GM19395 (cell line): ENCODE data around the gene NXNL2.

Experiments
- ATAC-seq: cut with Tn5 transposase; IDR thresholded peaks from one replicate; pipeline ENCODE4 v1.9.1; 2021; ENCODE audit warnings: mild to moderate bottlenecking, moderate library complexity; ENCODE audit not compliant: unreplicated experiment

Gene NXNL2

DNA sequence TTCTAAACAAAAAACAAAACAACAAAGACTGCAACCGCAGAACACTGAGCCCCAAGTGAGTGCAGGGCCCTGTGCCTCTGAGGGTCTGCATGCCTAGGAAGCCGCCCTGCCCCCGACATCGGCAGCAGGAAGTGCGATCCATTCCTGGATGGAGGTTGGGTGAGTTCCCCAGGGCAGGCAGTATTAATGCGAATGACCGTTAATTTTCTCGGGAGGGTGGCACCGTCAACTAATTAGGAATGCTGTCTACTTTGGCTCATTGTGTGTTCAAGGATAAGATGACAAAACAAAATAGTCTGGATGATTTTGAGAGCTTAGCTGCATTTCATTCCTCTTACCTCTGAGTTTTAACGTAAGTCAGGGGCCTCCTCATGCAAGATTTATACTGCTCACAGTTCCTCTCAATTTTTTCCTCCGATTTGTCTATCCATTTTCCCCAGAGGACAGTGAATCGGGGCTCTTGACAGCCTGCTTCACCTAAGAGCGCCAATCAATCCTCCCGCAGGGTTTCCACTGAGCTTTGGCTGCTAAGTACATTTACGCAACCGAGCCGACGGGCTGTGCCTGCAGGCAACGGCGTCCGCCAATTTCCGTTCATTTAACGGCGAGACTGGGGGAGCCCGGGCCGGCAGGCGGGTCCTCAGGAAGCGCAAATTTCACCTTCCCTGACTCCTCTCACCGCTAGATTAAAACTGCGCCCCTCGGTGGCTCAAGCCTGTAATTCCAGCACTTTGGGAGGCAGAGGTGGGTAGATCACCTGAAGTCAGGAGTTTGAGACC, 2.9 kb upstream of the NXNL2 start:
- no peak for ATAC-seq

DNA sequence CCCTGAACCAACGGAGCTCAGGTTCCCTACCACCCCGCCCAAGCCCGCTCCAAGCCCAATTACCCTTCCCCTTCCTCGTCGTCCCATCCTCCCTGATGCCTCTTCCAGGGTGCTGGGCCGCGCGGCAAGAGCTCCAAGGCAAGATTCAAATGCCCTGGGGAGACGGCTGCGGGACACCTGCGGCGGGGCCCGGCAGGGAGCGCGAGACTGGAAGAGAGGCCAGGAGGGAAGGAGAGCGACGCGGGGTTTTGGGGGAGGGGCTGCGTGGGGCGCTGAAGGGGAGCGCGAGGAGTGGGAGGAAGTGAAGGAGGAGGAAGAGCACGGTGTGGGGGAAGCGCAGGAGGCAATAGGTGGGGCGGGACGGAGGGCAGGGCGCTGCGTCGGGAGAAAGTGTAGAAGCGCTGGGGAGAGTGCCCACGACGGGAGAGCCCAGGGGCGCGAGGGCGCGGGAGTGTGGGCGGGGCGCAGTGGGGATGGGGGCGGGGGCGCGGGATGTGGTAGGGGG, 975 bp upstream of the NXNL2 start:
- no peak for ATAC-seq

DNA sequence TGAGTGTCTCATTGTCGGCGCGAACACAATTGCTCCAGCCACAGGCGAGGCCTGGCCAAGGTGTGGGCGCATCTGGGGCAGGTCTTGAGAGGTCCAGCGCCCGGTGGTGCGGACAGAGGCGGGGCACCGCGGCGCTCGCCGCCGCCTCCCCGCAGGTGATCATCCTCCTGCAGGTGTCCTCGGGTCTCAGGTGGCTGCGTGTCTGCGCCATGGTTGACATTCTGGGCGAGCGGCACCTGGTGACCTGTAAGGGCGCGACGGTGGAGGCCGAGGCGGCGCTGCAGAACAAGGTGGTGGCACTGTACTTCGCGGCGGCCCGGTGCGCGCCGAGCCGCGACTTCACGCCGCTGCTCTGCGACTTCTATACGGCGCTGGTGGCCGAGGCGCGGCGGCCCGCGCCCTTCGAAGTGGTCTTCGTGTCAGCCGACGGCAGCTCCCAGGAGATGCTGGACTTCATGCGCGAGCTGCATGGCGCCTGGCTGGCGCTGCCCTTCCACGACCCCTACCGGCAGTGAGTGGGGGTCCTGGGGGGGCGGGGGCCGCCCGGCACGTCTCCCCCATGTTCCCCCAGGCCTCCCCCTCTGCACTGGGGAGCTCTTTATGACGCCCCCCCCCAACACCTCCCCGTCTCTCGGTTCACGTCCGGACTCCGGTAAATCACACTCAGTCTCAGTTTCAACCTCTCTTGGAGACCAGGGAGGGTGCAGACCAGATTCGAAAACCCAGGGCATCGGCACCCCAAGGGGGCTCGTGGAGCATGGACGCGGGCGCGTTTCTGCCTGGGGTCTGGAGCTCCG, 446 bp downstream of the NXNL2 start:
- no peak for ATAC-seq

DNA sequence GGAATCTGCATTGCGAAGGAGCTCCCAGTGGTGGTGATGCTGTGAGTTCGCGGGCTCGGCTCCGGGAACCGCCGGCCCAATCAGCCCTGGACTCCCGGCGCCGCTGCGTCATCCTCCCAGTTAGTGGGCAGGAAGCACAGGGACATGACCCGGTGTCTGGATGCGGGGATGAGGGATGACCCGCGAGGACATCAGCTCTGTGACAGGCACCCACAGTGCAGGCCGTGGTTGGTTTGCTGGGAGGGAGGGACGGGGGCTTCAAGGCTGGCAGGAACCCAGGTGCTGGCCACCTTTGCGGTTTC, 996 bp downstream of the NXNL2 start:
- ATAC-seq = no peak

DNA sequence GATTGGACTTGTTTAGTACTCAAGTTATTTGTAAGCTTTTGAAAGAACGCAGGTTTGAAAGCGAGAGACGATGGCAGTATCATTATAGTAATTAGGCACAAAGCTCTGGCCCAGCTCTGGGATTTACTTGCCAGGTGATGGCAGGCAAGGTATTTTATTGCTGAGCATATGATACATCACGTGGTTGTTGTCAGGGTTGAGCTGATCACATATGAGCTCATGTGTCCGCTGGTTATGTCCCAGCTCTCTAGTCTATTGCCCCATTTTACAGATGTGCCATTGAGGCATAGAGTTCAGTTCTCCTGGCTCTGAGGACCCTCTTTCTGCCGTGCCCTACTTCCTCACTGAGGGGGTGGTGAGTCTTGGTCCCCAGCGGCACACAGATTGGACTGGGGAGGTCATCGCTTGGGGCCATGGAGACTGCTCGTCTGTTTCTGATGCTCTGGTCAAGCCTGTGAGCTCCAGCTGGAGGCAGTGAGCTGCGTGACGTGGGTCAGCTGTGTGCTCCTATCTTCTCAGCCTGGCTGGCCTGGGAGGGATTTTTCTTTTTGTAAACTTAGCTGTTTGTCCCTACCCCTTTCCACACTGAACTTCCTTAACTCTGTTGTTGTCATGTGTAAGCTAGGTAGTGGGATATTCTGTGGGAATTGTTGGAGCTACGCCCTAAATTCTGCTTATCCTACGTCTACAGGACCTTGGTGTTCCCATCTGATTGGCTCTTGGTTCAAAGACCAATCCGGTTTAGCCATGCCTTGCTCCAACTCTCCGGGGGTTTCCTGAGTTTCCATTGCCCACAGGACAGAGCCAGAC, 2.2 kb downstream of the NXNL2 start:
- no peak for ATAC-seq

DNA sequence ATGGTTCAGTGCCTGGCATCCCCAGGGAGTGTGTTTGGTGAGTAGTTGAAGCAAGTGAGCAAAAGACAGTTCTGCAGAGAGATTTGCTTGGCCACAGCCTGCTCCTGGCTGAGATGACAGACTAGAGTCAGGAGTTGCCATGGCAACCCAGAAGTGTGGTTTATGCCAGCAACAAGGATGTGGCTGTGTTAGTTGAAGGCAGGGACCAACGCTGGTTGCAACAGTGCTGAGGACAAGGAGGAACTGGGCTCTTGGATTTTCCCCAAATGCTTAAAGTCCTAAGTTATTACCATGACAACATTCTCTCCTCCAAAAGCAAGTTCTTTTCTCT, 2.7 kb downstream of the NXNL2 start:
- ATAC-seq = no peak

DNA sequence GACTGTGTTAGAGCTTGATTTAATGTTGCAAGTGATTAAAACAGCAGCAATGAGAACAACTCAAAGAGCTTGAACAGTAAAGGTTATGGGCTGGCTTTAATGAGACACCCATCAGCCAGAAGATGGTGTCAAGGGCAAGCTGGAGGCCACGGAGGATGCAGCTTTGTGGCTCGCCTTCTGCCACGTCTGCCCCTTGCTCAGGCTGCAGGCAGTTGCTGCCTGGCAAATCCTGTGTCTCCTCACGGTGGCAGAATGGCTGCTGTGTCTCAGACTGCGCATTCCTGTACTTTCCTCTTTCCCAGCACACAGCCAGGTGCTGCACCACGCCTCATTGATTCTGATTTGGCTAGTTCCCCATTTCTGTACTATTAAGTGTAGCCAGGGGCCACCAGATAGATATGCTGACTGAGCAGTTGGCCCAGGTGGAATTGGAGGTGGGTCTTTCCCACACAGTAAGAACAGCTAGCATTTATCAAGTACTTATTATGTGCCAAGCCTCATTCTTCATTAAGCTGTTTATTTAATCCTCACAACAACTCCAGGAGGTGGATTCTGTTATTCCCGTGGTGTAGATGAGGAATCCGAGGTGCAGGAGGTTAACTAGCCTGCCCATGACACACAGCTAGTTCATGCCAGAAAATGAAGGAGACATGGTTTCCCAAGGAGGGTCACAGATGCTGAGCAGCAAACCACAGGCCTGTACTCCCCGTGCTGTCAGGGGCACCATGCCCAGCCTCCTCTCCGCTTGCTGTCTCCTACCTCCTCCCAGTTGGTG, 3.5 kb downstream of the NXNL2 start:
- ATAC-seq = no peak

DNA sequence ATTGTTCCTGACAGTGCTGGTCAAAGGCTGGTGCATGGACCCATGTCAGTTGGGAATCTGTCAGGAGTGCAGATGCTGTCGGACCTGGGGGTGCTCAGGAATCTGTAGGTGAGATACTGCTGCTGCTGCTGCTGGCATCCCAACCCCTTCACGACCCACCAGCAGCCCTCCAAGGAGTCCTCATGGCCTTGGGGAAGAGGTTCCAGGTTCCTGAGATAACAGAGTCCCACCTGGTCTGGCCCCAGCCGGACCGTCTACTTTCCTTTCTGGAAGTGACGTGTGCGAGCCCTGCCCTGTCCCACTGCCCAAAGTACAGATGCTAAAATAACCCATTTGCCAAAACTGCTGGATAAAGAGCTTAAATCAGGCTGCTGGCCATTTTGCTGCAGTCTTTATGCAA, 4.3 kb downstream of the NXNL2 start:
- ATAC-seq = no peak

DNA sequence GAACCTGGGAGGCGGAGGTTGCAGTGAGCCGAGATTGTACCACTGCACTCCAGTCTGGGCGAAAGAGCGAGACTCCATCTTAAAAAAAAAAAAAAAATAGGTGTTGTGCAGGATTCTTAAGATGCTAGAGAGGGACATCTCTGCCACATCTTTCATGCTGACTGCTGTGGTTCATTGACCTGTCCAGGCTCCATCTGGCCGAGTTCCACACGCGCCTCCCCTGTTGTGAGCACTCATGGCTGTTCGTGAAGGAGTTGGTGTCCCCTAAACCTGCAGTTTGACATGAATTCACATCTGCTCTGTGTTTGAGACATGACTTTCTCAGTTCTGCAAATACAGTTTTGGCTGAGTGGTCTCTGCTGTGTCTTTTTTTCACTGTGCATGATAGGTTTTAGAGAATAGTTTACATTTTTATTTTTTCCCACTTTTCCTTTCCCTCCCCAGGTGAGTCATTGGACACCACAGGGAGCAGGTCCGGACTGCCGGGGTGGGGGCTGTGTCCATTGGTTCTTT, 5.3 kb downstream of the NXNL2 start:
- no peak for ATAC-seq

DNA sequence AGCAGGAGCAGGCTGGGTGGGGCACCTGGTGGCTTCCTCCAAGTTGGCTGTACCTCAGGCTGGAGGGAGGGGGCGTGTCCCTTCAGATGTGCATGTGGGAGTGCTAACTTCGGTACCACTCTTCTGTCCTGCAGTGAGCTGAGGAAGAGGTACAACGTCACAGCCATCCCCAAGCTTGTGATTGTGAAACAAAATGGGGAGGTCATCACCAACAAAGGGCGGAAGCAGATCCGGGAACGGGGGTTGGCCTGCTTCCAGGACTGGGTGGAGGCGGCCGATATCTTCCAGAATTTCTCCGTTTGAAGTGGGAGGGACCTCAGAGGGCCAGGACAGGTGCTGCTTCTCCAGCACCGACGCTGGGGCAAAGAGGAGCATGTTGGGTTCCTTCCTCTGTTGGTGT, 9.3 kb downstream of the NXNL2 start:
- ATAC-seq = no peak

DNA sequence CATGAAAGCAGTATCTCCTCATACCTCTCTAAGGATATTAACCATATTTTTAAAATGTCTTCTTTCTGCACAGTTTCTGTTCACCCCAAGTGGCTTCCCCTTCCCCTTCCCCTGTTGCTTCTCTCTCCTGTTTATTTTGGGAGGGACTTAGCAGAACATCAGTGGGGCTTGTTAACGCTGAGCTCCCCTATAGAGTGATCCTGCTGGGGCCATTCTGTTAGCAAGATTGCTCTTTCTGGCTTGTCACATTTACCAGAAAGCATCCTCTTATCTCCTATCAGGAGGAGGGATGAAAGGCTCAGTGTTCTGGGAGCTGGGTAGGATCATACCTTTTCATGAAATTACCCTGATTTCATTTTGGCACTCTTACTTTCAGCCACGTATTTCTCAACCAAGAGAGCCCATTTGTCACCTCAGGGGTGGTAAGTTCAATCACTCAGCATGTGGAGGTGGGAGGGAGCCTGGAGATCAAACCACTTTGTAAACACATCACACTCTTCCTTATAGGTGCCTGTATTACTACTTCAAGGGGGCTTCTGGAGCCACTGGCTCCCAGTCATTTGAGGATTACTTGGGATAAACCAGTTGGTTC, 16.7 kb downstream of the NXNL2 start:
- no peak for ATAC-seq

DNA sequence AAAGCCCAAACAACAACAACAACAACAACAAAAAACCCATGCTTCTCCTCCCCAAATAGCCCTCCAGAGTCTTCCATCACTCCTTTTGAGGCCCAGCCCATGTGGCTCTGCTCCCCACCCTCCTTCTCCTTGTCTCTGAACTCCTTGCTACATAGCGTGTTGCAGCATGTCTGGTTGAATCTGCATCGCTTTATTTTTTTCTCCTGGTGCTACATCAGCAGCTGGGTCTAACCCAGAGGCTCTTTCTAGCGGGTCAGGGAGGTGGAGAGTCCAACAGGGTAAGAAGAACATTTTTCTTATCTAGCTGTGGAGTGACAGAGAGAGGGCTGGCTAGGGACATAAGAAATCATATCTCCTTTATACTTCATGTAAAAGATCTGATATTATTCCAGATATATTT, 18.4 kb downstream of the NXNL2 start:
- ATAC-seq = no peak

DNA sequence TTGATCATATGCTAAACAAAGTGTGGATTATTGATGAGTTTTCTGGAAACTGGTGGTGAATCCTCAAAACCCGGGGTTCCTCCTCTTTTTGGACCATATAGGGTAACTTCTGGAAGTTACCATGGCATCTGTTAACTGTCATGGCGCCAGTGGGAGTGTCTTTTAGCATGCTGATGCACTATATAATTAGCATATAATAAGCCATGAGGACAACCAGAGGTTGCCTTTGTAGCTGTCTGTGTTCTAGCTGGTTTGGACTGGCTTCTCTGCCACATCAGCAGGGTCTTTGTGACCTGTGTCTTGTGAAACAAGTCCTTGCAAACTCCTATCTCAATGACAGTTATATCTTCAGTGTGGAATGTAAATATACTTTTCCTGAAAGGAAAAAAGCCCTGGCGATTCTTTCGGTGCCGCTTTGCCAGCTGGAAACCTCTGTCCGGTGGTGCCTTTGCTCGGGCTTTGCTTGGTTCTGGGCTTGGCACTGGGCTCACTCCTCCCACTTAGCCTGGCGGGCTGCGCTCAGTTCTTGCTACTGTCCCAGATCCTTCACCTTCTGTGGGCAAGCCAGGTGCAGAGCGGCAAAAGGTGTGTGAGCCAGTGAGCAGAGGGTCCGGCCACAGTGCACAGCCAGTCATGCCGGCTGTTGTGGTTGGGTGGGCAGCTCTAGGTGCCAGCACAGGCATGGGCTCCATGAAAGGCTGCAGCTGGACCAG, 20.4 kb downstream of the NXNL2 start:
- ATAC-seq = no peak

DNA sequence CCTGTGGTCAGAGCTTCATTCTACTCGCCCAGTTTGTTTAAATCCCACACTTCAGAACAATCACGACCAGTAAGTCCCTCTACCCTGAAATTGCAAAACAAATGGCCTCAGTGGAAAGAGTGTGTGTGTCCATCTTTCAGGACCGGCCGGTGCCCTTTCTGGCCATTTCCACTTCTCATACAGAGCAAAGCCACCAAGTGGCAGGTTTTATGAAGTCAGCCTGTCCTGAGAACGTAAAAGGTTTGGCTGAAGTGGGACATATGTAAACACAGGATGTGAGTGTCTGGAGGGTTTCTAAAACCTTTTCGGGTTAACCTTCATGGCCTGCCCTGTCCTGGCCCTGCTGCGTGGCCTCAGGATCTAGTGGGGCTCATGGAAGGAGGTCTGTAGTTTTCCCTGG, 24.7 kb downstream of the NXNL2 start:
- no peak for ATAC-seq

DNA sequence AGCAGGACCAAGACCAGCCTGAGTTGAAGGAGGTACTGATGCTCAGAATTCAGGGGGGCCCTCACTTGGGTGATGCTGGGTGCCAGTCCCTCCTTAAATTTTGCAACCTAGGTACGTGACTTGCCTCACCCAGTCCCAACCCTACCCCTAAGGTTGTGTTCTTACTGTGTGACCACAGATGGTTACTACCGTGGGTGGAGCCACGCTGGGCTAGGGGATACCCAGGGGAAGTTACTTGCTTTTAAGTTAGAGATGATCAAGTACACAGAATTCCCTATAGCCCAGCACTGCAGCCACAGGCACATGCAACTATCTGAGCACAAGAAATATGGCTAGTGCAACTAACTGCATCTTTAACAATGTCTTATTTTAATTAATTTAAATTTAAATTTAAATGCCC, 32.9 kb downstream of the NXNL2 start:
- ATAC-seq = no peak

DNA sequence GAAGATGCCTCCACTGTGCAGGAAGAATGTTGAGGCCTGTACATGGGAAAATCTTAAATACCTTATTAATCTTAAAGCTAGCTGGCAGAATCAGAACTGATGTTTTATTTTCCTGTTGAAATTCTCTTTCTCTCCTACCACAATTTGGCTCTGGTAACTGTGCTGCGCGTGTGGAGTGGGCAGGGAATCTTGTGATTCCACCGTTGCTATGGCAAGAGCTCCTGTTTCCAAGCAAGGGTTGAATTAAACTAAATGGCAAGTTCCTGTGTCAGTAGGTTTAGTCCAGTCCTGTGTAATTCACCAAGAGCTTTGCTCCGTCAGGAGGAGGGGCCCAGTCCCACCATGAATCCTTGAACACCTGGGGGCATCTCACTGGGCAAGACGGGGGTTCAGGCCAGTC, 36.4 kb downstream of the NXNL2 start:
- ATAC-seq = no peak

DNA sequence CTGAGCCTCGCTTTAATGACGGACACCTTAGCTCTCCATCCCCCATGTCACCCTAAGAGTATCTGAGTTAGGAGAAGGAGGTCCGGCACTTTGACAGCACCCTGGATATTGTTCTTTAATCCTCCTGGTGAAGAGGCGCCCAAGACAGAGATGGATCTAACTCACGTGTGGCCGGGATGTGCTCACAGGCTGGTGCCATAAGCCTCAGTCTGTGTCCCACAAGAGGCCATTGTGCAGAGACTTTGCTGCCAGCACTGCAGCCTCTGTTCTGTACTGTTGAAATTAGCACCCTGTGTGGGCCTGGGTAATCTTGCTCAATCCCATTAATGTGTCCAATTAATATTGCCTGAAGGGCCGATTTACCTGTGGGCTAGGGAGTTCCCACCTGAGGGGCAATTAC, 37.7 kb downstream of the NXNL2 start:
- ATAC-seq = no peak

DNA sequence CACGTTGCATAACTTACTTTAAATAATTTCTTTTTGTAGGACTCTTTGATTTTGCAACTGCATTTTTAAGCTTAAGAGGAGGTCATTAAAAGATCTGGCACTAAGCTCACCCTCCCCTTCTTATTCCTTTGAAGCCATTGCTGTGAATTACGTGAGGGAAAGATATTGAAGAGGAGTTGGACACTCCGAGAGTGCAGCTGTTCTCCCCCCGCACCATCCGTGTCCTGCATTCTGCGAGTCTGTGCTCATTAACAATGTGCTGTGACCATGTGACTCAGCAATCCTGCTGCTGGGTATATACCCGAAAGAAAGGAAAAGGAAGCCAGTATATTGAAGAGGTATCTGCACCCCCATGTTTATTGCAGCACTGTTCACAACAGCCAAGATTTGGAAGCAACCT, 40.0 kb downstream of the NXNL2 start:
- no peak for ATAC-seq

DNA sequence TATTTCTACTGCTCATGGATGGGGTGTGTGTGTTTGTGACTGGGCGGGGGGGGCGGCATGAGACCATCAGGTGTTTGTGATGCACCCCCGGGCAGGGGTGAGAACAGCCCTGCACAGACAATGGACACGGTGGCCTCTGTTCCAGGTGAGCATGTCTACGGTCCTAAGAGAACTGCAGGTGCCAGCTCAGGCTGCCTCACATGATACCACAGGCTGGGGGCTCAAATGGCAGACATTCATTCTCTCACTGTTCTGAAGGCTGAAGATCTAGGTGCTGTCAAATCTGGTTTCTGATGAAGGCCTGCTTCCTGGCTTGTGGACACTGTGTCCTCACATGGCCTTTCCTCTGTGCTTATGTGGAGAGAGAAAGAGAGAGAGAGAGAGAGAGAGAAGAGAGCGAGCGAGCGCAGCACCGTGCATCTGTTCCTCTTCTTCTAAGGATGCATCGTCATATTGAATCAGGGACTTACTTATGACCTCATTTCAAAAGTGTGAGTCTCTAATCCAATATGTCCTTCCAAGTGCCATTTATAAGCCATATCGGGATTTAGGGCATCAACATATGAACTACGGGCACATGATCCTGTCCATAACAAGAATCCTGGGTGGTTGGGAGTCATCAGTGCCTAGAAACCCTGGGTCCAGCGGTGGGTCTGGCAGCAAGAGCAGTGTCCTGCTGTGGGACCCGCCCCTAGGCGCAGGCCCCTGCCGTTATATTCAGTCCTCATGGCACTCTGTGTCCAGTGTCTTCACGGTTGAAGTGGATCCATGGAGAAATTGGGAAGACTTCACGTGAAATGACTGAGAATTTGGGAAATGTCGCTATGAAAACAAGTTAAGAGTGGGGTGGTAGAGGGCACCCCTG, 42.5 kb downstream of the NXNL2 start:
- no peak for ATAC-seq
